ENCODE data around the gene COPS4. TPM values are rescaled to one million over a fixed set of nuclear protein-coding genes. Genes with fewer than 3 reads are reported as not detected.
"Not testable (repeated sequence)": the region's sequence is repeated elsewhere in the genome, so short reads cannot be mapped to it uniquely, and the experiment has no call there.

The COPS4 gene
- total RNA-seq, 1 experiment from 2014 or later = 58.3 TPM

- intact Hi-C loops (cut with micrococcal nuclease) = no loop called here
- no peak overlapping the region for H3K27ac ChIP-seq (ENCODE audit: low read length)
- no peaks in the 10 kb centered on the region for H3K79me2 ChIP-seq (ENCODE audit: low read length)
- POLR2A ChIA-PET (ENCODE audit: unreplicated experiment) = interaction anchor here (0.7 kb wide), 1 partner anchor 250 kb away, joined by 11 read pairs; the partner anchor contains the start of gene HPSE
- H4K20me1 ChIP-seq (ENCODE audit: low read length) = no peaks in the 10 kb centered on the region
- DNase-seq (no peak), ATAC-seq (peak; percentile 22; the same call in 1 of the 2 replicates)
- no peak overlapping the region for H3K9ac ChIP-seq (ENCODE audit: low read length)
- no peak overlapping the region for H2AFZ ChIP-seq (ENCODE audit: low read length)
- no peaks in the 10 kb centered on the region for H3F3A ChIP-seq (ENCODE audit: low read length, unreplicated experiment)
- H3K36me3 ChIP-seq (ENCODE audit: low read depth, low read length) = no peaks in the 10 kb centered on the region
- H3K4me3 ChIP-seq (ENCODE audit: low read length) = no peak overlapping the region
- H3K4me1 ChIP-seq (ENCODE audit: insufficient read depth, low read length) = peaks cover 10% of the 10 kb centered on the region
- TF ChIP-seq EZH2phosphoT487 (IDR thresholded peaks at IDR 0.05; ENCODE audit: borderline replicate concordance, low read length) = no peak
- no peak for TF ChIP-seq EZH2 (IDR thresholded peaks at IDR 0.05; ENCODE audit: low read length, unreplicated experiment)
- TF ChIP-seq CTCF (conservative IDR thresholded peaks at IDR 0.05; ENCODE audit: low read depth, low read length) = no peak
- no peaks in the 10 kb centered on the region for H3K9me3 ChIP-seq (ENCODE audit: low read length)
- CTCF ChIA-PET = interaction anchor here (0.6 kb wide), 1 partner anchor 10 kb away, joined by 3 read pairs; no protein-coding TSS in a partner anchor
- BruUV-seq (replicated peaks) = no TSS peak
- H3K4me2 ChIP-seq (ENCODE audit: low read length) = no peak overlapping the region
- H3K9me2 ChIP-seq (replicated peaks; ENCODE audit: low read length) = no peaks in the 10 kb centered on the region
- H3K27me3 ChIP-seq (ENCODE audit: low read length) = no peaks in the 10 kb centered on the region
Measured at GRCh38 chr4:83083925-83084475, 49.0 kb downstream of the COPS4 start.

GRCh38 chr4:83084956-83085355 is 50.0 kb downstream of the COPS4 start:
- CTCF ChIA-PET = interaction anchor here (0.6 kb wide), 2 partner anchors 11 to 228 kb away, joined by 3 read pairs; no protein-coding TSS in a partner anchor
- H3K9me2 ChIP-seq (replicated peaks; ENCODE audit: low read length); BruUV-seq (replicated peaks); H3K27ac ChIP-seq (ENCODE audit: low read length); DNase-seq; H2AFZ ChIP-seq (ENCODE audit: low read length); H3F3A ChIP-seq (ENCODE audit: low read length, unreplicated experiment); intact Hi-C loops (cut with micrococcal nuclease); H3K4me3 ChIP-seq (ENCODE audit: low read length); H4K20me1 ChIP-seq (ENCODE audit: low read length); H3K79me2 ChIP-seq (ENCODE audit: low read length); POLR2A ChIA-PET (ENCODE audit: unreplicated experiment); ATAC-seq; H3K27me3 ChIP-seq (ENCODE audit: low read length); H3K36me3 ChIP-seq (ENCODE audit: low read depth, low read length); H3K4me2 ChIP-seq (ENCODE audit: low read length); H3K9ac ChIP-seq (ENCODE audit: low read length); H3K9me3 ChIP-seq (ENCODE audit: low read length); H3K4me1 ChIP-seq (ENCODE audit: insufficient read depth, low read length): not testable (repeated sequence)

GRCh38 chr4:83089410-83090157 is 54.6 kb downstream of the COPS4 start:
- no peaks in the 10 kb centered on the region for H3K27me3 ChIP-seq (ENCODE audit: low read length)
- no peaks in the 10 kb centered on the region for H3K79me2 ChIP-seq (ENCODE audit: low read length)
- no peak overlapping the region for H2AFZ ChIP-seq (ENCODE audit: low read length)
- ChIA-PET CTCF (no interaction called here), POLR2A (ENCODE audit: unreplicated experiment) (no interaction called here)
- H3K4me3 ChIP-seq (ENCODE audit: low read length) = no peak overlapping the region
- H3K4me2 ChIP-seq (ENCODE audit: low read length) = no peak overlapping the region
- intact Hi-C loops (cut with micrococcal nuclease) = no loop called here
- BruUV-seq (replicated peaks) = no TSS peak
- H3K9me3 ChIP-seq (ENCODE audit: low read length) = no peaks in the 10 kb centered on the region
- H3K9me2 ChIP-seq (replicated peaks; ENCODE audit: low read length) = no peaks in the 10 kb centered on the region
- TF ChIP-seq CTCF (conservative IDR thresholded peaks at IDR 0.05; ENCODE audit: low read depth, low read length) = no peak
- TF ChIP-seq EZH2 (IDR thresholded peaks at IDR 0.05; ENCODE audit: low read length, unreplicated experiment) = no peak
- TF ChIP-seq EZH2phosphoT487 (IDR thresholded peaks at IDR 0.05; ENCODE audit: borderline replicate concordance, low read length) = no peak
- no peaks in the 10 kb centered on the region for H4K20me1 ChIP-seq (ENCODE audit: low read length)
- ATAC-seq (no peak), DNase-seq (no peak)
- no peaks in the 10 kb centered on the region for H3F3A ChIP-seq (ENCODE audit: low read length, unreplicated experiment)
- no peak overlapping the region for H3K9ac ChIP-seq (ENCODE audit: low read length)
- no peak overlapping the region for H3K27ac ChIP-seq (ENCODE audit: low read length)
- H3K4me1 ChIP-seq (ENCODE audit: insufficient read depth, low read length) = peaks cover 3% of the 10 kb centered on the region
- no peaks in the 10 kb centered on the region for H3K36me3 ChIP-seq (ENCODE audit: low read depth, low read length)
